SK-N-SH (cell line): ENCODE measurements around the gene ATG16L1. TPM values are rescaled to one million over a fixed set of nuclear protein-coding genes. Genes with fewer than 3 reads are reported as not detected.

ENCODE experiments used
- CTCF ChIA-PET: fragments of 300-600, 350-600 bp; formaldehyde crosslinking; extraction: SDS; loops from one replicate; lab custom pipeline; 2021; lab: Yijun Ruan, JAX
- POLR2A ChIA-PET: fragments of 350-600 bp; sonication (Branson Sonifier 250); formaldehyde crosslinking; extraction: SDS; loops from one replicate; lab custom pipeline; 2020; ENCODE audit warnings: antibody characterized with exemption, inconsistent platforms; lab: Yijun Ruan, JAX
- DNase-seq: peaks from one replicate; pipeline ENCODE4 v3.0.0; 2012
- H2AFZ ChIP-seq: fragments of 200-600 bp; sonication (generic); 2 replicates; pipeline ENCODE4 v1.8.1; 2016; ENCODE audit warnings: antibody characterized with exemption, mild to moderate bottlenecking, low read depth
- H3F3A ChIP-seq: fragments of 200-600 bp; sonication (generic); replicated peaks from 2 replicates; pipeline ENCODE3; 2016; ENCODE audit warnings: antibody characterized with exemption, mild to moderate bottlenecking; ENCODE audit not compliant: insufficient read depth
- H3K27ac ChIP-seq, 2 experiments: fragments of 200-500 bp in 1 of 2; fragments of 200-600 bp in 1 of 2; sonication (Bioruptor generic) in 1 of 2; sonication (generic), shearing (Covaris generic) in 1 of 2; 2 replicates each; pipeline versions ENCODE4 v1.5.1 to v1.6.1; 2014 to 2016; ENCODE audit warnings: low read depth in 2 of 2, inconsistent platforms in 1 of 2, low read length in 1 of 2, mild to moderate bottlenecking in 1 of 2, mixed read lengths in 1 of 2
- H3K27me3 ChIP-seq: fragments of 200-600 bp; sonication (generic), shearing (Covaris generic); 2 replicates; pipeline ENCODE4 v1.6.1; 2016; ENCODE audit warnings: mixed run types; ENCODE audit not compliant: insufficient read depth
- H3K36me3 ChIP-seq, 2 experiments: fragments of 200-500 bp in 1 of 2; fragments of 200-600 bp in 1 of 2; sonication (Bioruptor generic) in 1 of 2; sonication (generic) in 1 of 2; replicated peaks in 1 of 2; 2 replicates each; pipeline versions ENCODE3 to v1.5.1; 2014 to 2016; ENCODE audit warnings: low read length in 1 of 2, mild to moderate bottlenecking in 1 of 2; ENCODE audit not compliant: insufficient read depth in 2 of 2, control insufficient read depth in 1 of 2
- H3K4me1 ChIP-seq, 2 experiments: fragments of 200-500 bp in 1 of 2; fragments of 200-600 bp in 1 of 2; sonication (Bioruptor generic) in 1 of 2; sonication (generic), shearing (Covaris generic) in 1 of 2; 2 replicates each; pipeline versions ENCODE4 v1.5.1 to v1.6.1; 2014 to 2016; ENCODE audit warnings: low read depth in 1 of 2, low read length in 1 of 2, mixed run types in 1 of 2; ENCODE audit not compliant: insufficient read depth in 2 of 2, control insufficient read depth in 1 of 2
- H3K4me2 ChIP-seq: fragments of 200-600 bp; sonication (generic), shearing (Covaris generic); 2 replicates; pipeline ENCODE4 v1.6.1; 2017; ENCODE audit warnings: mixed run types
- H3K4me3 ChIP-seq, 2 experiments: fragments of 200-500 bp in 1 of 2; fragments of 200-600 bp in 1 of 2; sonication (Bioruptor generic) in 1 of 2; sonication (generic), shearing (Covaris generic) in 1 of 2; 2 replicates each; pipeline versions ENCODE4 v1.5.1 to v1.8.1; 2014 to 2016; ENCODE audit warnings: low read depth in 2 of 2, inconsistent platforms in 1 of 2, low read length in 1 of 2, mild to moderate bottlenecking in 1 of 2, mixed read lengths in 1 of 2, moderate library complexity in 1 of 2
- H3K79me2 ChIP-seq: fragments of 200-600 bp; sonication (generic); 2 replicates; pipeline ENCODE4 v1.8.1; 2017; ENCODE audit warnings: mild to moderate bottlenecking; ENCODE audit not compliant: insufficient read depth
- H3K9ac ChIP-seq: fragments of 200-600 bp; sonication (generic); 2 replicates; pipeline ENCODE4 v1.6.1; 2017; ENCODE audit warnings: mixed run types
- H3K9me2 ChIP-seq: fragments of 200-600 bp; sonication (generic); 2 replicates; pipeline ENCODE4 v1.6.1; 2017; ENCODE audit warnings: mixed run types
- H3K9me3 ChIP-seq: fragments of 200-600 bp; sonication (generic); 2 replicates; pipeline ENCODE4 v1.6.1; 2017; ENCODE audit warnings: mixed run types, mild to moderate bottlenecking, moderate library complexity
- H4K20me1 ChIP-seq: fragments of 200-600 bp; sonication (generic); 2 replicates; pipeline ENCODE4 v1.6.1; 2017; ENCODE audit warnings: mild to moderate bottlenecking, mixed run types; ENCODE audit not compliant: insufficient read depth
- ELF1 ChIP-seq: IDR thresholded peaks from 2 replicates; pipeline ENCODE4 v1.4.0; 2012
- EZH2phosphoT487 ChIP-seq: fragments of 200-600 bp; sonication (generic); IDR thresholded peaks from 2 replicates; pipeline ENCODE4 v1.6.1; 2017; ENCODE audit warnings: low read depth, mixed run types, mild to moderate bottlenecking, antibody characterized with exemption, moderate library complexity, borderline replicate concordance
- FOSL2 ChIP-seq: IDR thresholded peaks from 2 replicates; pipeline ENCODE4 v1.4.0; 2012; ENCODE audit warnings: low read depth, mild to moderate bottlenecking, moderate library complexity, borderline replicate concordance
- FOXJ3 ChIP-seq: sonication (generic); formaldehyde crosslinking; IDR thresholded peaks from 2 replicates; pipeline ENCODE4 v1.5.1; 2020; ENCODE audit warnings: mild to moderate bottlenecking, missing genetic modification reagents
- MXI1 ChIP-seq: IDR thresholded peaks from 2 replicates; pipeline ENCODE4 v1.6.1; 2012; ENCODE audit warnings: mild to moderate bottlenecking, low read depth, low read length, improper control_type of control experiment
- RAD21 ChIP-seq: IDR thresholded peaks from 2 replicates; pipeline ENCODE4 v1.6.1; 2012; ENCODE audit warnings: mild to moderate bottlenecking, low read length
- RCOR1 ChIP-seq: fragments of 150-350 bp; IDR thresholded peaks from 2 replicates; pipeline ENCODE4 v1.6.1; 2017; ENCODE audit warnings: antibody characterized with exemption, low read length
- SIN3A ChIP-seq: IDR thresholded peaks from 2 replicates; pipeline ENCODE4 v1.6.1; 2012; ENCODE audit warnings: low read depth, mild to moderate bottlenecking, low read length, moderate library complexity, borderline replicate concordance
- TAF1 ChIP-seq: IDR thresholded peaks from 2 replicates; pipeline ENCODE4 v1.6.1; 2012; ENCODE audit warnings: low read depth, mild to moderate bottlenecking, low read length, moderate library complexity, borderline replicate concordance
- YY1 ChIP-seq: IDR thresholded peaks from 2 replicates; pipeline ENCODE4 v1.4.0; 2012; ENCODE audit warnings: low read depth, mild to moderate bottlenecking
- WGBS: methylation state at CpG from one replicate; pipeline ENCODE4 v1.1.6; 2017; ENCODE audit warnings: low lambda C conversion rate; 5-methylcytosine and 5-hydroxymethylcytosine counted together
- polyA plus RNA-seq, 3 experiments: library from polyadenylated mRNA; depleted of rRNA; stranded (reverse); fragments of >200 nt; gene quantifications; 2 replicates each; pipeline ENCODE4 v1.2.3, GENCODE V29; 2012
- TF ChIP-seq, protein P1 (sequence below): fragments of 150-350 bp; IDR thresholded peaks from 2 replicates; pipeline ENCODE4 v1.6.1; 2017; ENCODE audit warnings: antibody characterized with exemption, low read length, low read depth, borderline replicate concordance
- TF ChIP-seq, protein P2 (sequence below): IDR thresholded peaks from 2 replicates; pipeline ENCODE4 v1.4.0; 2012; ENCODE audit warnings: low read depth, borderline replicate concordance

The ATG16L1 gene
- polyA plus RNA-seq, 1 of the 3 experiments (the other 2 are of a cell fraction), result 22.2 TPM

DNA sequence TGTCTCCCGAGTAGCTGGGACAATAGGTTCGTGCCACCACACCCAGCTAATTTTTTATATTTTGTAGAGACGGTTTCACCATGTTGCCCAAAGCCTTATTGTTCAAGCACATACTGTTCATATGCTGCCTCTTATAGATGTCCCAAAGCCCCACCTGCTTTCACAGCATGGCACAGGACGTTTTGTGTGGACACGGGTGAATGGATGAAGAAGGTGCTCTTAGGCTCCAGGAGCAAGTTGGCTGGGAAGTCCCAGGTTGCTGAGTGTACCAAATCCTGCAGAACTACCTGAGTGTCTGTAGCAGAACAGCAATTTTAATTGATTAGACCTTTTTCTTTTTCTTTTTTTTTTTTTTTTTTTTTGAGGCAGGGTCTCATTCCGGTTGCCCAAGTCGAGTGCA, 45.6 kb downstream of the ATG16L1 start:
- no peak overlapping the region for H3K27ac ChIP-seq
- H3K4me2 ChIP-seq, result no peak overlapping the region
- H2AFZ ChIP-seq, result no peak overlapping the region
- no peaks in the 10 kb centered on the region for H4K20me1 ChIP-seq
- H3K27me3 ChIP-seq, result no peaks in the 10 kb centered on the region
- no peaks in the 10 kb centered on the region for H3K79me2 ChIP-seq
- no peak overlapping the region for H3K9ac ChIP-seq
- ChIA-PET CTCF (interaction anchor here (0.8 kb wide), 1 partner anchor 146 kb away, joined by 4 read pairs; no protein-coding TSS in a partner anchor), POLR2A (no interaction called here)
- no peaks in the 10 kb centered on the region for H3K9me3 ChIP-seq
- H3K4me1 ChIP-seq, result peaks cover 0 to 7% of the 10 kb centered on the region in 2 experiments; a peak in 1 of 4 replicates
- 91% methylated on average over 7 of the region's 7 CpGs for WGBS
- no peak for DNase-seq
- no peaks in the 10 kb centered on the region for H3K9me2 ChIP-seq
- TF ChIP-seq SIN3A, result no peak
- TF ChIP-seq RAD21, result no peak
- no peaks in the 10 kb centered on the region for H3F3A ChIP-seq
- H3K4me3 ChIP-seq, result no peak overlapping the region
- peaks cover 4 to 40% of the 10 kb centered on the region in 2 experiments for H3K36me3 ChIP-seq

DNA sequence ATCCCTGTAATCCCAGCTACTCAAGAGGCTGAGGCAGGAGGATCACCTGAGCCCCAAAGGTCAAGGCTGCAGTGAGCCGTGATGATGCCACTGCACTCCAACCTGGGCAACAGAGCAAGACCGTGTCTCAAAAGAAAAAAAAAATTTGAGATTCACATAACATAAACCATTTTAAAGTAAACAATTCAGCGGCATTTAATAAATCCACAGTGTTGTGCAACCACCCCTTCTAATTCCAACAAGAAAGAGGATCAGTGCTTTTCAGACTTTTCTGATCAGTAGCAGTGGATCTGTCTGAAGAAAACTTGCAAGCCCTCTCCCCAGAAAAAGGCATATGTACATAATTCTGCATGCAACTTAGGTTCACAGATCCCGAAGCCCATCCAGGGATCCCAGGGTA, 48.9 kb downstream of the ATG16L1 start:
- Histone ChIP-seq H3K9me3 (no peaks in the 10 kb centered on the region), H3K36me3 (peaks cover 0 to 7% of the 10 kb centered on the region in 2 experiments), H3K9me2 (no peaks in the 10 kb centered on the region), H3K9ac (no peak overlapping the region), H3K27me3 (no peaks in the 10 kb centered on the region), H3K79me2 (no peaks in the 10 kb centered on the region), H3K4me3 (no peak overlapping the region), H2AFZ (no peak overlapping the region), H4K20me1 (no peaks in the 10 kb centered on the region), H3F3A (no peaks in the 10 kb centered on the region), H3K4me1 (no peaks in the 10 kb centered on the region), H3K27ac (no peak overlapping the region), H3K4me2 (no peak overlapping the region)
- TF ChIP-seq FOSL2, result no peak
- TF ChIP-seq EZH2phosphoT487, result no peak
- no peak for TF ChIP-seq YY1
- no peak for TF ChIP-seq SIN3A
- TF ChIP-seq ELF1, result no peak
- TF ChIP-seq, protein P1, sequence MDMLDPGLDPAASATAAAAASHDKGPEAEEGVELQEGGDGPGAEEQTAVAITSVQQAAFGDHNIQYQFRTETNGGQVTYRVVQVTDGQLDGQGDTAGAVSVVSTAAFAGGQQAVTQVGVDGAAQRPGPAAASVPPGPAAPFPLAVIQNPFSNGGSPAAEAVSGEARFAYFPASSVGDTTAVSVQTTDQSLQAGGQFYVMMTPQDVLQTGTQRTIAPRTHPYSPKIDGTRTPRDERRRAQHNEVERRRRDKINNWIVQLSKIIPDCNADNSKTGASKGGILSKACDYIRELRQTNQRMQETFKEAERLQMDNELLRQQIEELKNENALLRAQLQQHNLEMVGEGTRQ, result no peak
- TF ChIP-seq, protein P2, sequence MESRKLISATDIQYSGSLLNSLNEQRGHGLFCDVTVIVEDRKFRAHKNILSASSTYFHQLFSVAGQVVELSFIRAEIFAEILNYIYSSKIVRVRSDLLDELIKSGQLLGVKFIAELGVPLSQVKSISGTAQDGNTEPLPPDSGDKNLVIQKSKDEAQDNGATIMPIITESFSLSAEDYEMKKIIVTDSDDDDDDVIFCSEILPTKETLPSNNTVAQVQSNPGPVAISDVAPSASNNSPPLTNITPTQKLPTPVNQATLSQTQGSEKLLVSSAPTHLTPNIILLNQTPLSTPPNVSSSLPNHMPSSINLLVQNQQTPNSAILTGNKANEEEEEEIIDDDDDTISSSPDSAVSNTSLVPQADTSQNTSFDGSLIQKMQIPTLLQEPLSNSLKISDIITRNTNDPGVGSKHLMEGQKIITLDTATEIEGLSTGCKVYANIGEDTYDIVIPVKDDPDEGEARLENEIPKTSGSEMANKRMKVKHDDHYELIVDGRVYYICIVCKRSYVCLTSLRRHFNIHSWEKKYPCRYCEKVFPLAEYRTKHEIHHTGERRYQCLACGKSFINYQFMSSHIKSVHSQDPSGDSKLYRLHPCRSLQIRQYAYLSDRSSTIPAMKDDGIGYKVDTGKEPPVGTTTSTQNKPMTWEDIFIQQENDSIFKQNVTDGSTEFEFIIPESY, result no peak
- TF ChIP-seq FOXJ3 (CRISPR knock-in tag), result no peak
- TF ChIP-seq RCOR1, result no peak
- TF ChIP-seq MXI1, result no peak
- no peak for TF ChIP-seq TAF1
- POLR2A ChIA-PET, result no interaction called here
- CTCF ChIA-PET, result no interaction called here
- no peak for DNase-seq
- 97% methylated on average over 4 of the region's 4 CpGs for WGBS
